ENCODE results near the gene ZNF345.

The ZNF345 gene

GRCh38 chr19:36850559-36851442, at the start of gene ZNF345:
ZNF345 (plus strand) TSS chr19:36850876; CDS start chr19:36876831, 25,955 bp downstream.
- DNase-seq (ENCODE audit: low read depth), result peak; percentile 94

GRCh38 chr19:36805364-36805763, 45.3 kb upstream of the ZNF345 start:
- DNase-seq (ENCODE audit: low read depth), result no peak

- no peak for DNase-seq (ENCODE audit: low read depth)
These were observed 43.6 kb upstream of the ZNF345 start for GRCh38 chr19:36807029-36807428.

- peak; percentile 18 for DNase-seq (ENCODE audit: low read depth)
These were observed 31.5 kb upstream of the ZNF345 start for GRCh38 chr19:36819130-36819630.

GRCh38 chr19:36821758-36822157, 28.9 kb upstream of the ZNF345 start:
- DNase-seq (ENCODE audit: low read depth), result no peak

GRCh38 chr19:36833430-36833829, 17.2 kb upstream of the ZNF345 start:
- DNase-seq (ENCODE audit: low read depth), result no peak

GRCh38 chr19:36837176-36837905, 13.3 kb upstream of the ZNF345 start:
- peak; percentile 41 for DNase-seq (ENCODE audit: low read depth)

GRCh38 chr19:36837906-36838783, 12.5 kb upstream of the ZNF345 start, which contains the start of gene ZNF790:
ZNF790 (minus strand) TSS chr19:36838387; CDS start chr19:36825619, 12,768 bp downstream.
- DNase-seq (ENCODE audit: low read depth), result peak; percentile 92

- DNase-seq (ENCODE audit: low read depth), result no peak
These were observed 11.8 kb upstream of the ZNF345 start for GRCh38 chr19:36838784-36839324.

- no peak for DNase-seq (ENCODE audit: low read depth)
These were observed 2.7 kb upstream of the ZNF345 start for GRCh38 chr19:36847968-36848367.

- peak; percentile 89 for DNase-seq (ENCODE audit: low read depth)
These were observed 746 bp upstream of the ZNF345 start for GRCh38 chr19:36849701-36850558.

GRCh38 chr19:36851898-36852297, 1.2 kb downstream of the ZNF345 start:
- DNase-seq (ENCODE audit: low read depth), result no peak

GRCh38 chr19:36876993-36877938, 26.6 kb downstream of the ZNF345 start:
- peak; percentile 2 for DNase-seq (ENCODE audit: low read depth)

- peak; percentile 5 for DNase-seq (ENCODE audit: low read depth)
These were observed 41.2 kb downstream of the ZNF345 start for GRCh38 chr19:36891768-36892357.

- DNase-seq (ENCODE audit: low read depth), result peak; percentile 7
These were observed 44.2 kb downstream of the ZNF345 start for GRCh38 chr19:36894849-36895383.

- DNase-seq (ENCODE audit: low read depth), result no peak
These were observed 47.7 kb downstream of the ZNF345 start for GRCh38 chr19:36898422-36898821.

GRCh38 chr19:36915992-36916830, 65.5 kb downstream of the ZNF345 start, which contains the start of the genes ZNF568 and ZNF829:
ZNF568 (plus strand) TSS chr19:36916332; CDS start chr19:36922771, 6,439 bp downstream.
ZNF829 (minus strand) TSS chr19:36916291; CDS start chr19:36915167, 1,124 bp downstream.
- DNase-seq (ENCODE audit: low read depth), result peak; percentile 83
